H1 (cell line): ENCODE measurements around the gene FCER2. TPM values are rescaled to one million over a fixed set of nuclear protein-coding genes. Genes with fewer than 3 reads are reported as not detected.

Experiments used
- CTCF ChIA-PET: fragments of 300-600 bp; sonication (Branson Sonifier 250); formaldehyde crosslinking; loops from one replicate; lab custom pipeline; 2021; ENCODE audit not compliant: partially characterized antibody; lab: Charles Lee
- POLR2A ChIA-PET: fragments of 300-600 bp; sonication (Branson Sonifier 250); formaldehyde crosslinking; loops from one replicate; lab custom pipeline; 2021; ENCODE audit warnings: inconsistent platforms; ENCODE audit not compliant: partially characterized antibody; lab: Charles Lee
- DNase-seq, 2 experiments: peaks; one replicate each; pipeline versions ENCODE4 v3.0.0 to v3.0.0-alpha.2; 2010 to 2022; ENCODE audit warnings: low spot score in 2 of 2, low read depth in 1 of 2, mixed read lengths in 1 of 2
- FAIRE-seq: peaks from 2 replicates; lab custom pipeline; 2011; peaks lifted over from hg19 to GRCh38; lab: Jason Lieb, UNC
- H2AFZ ChIP-seq: 2 replicates; pipeline ENCODE4 v1.8.1; 2012; ENCODE audit warnings: low read length, inconsistent platforms
- H2AK5ac ChIP-seq: 2 replicates; pipeline ENCODE4 v1.6.1; 2013; ENCODE audit warnings: low read depth, low read length
- H2BK120ac ChIP-seq: replicated peaks from 2 replicates; pipeline ENCODE3; 2013; ENCODE audit warnings: low read depth, low read length, inconsistent platforms
- H2BK12ac ChIP-seq: 2 replicates; pipeline ENCODE4 v1.6.1; 2013; ENCODE audit warnings: low read depth, low read length
- H2BK15ac ChIP-seq: 2 replicates; pipeline ENCODE4 v1.6.1; 2013; ENCODE audit warnings: low read length
- H2BK20ac ChIP-seq: 2 replicates; pipeline ENCODE4 v1.6.1; 2013; ENCODE audit warnings: low read length
- H2BK5ac ChIP-seq: 2 replicates; pipeline ENCODE4 v1.6.1; 2013; ENCODE audit warnings: low read depth, low read length
- H3K14ac ChIP-seq: 2 replicates; pipeline ENCODE4 v1.6.1; 2013; ENCODE audit warnings: inconsistent platforms; ENCODE audit not compliant: insufficient read length
- H3K18ac ChIP-seq: 2 replicates; pipeline ENCODE4 v1.6.1; 2013; ENCODE audit warnings: low read length; ENCODE audit errors: extremely low read depth
- H3K23ac ChIP-seq: 2 replicates; pipeline ENCODE4 v1.6.1; 2013; ENCODE audit warnings: inconsistent platforms; ENCODE audit not compliant: insufficient read length
- H3K23me2 ChIP-seq: 2 replicates; pipeline ENCODE4 v1.6.1; 2013; ENCODE audit warnings: low read depth, low read length
- H3K27ac ChIP-seq: 2 replicates; pipeline ENCODE4 v1.6.1; 2011; ENCODE audit warnings: low read depth, low read length, inconsistent platforms
- H3K27me3 ChIP-seq, 4 experiments: replicated peaks in 1 of 4; 1 replicate in 1 of 4; 2 replicates in 3 of 4; pipeline versions ENCODE4 v1.6.1 to v1.8.1; 2011 to 2013; ENCODE audit warnings: low read length in 3 of 4, mild to moderate bottlenecking in 3 of 4, inconsistent platforms in 2 of 4, mixed read lengths in 2 of 4, moderate library complexity in 1 of 4; ENCODE audit not compliant: control insufficient read depth in 3 of 4, insufficient read depth in 3 of 4; ENCODE audit errors: extremely low read depth in 1 of 4
- H3K36me3 ChIP-seq, 4 experiments: 2 replicates each; pipeline versions ENCODE4 v1.6.1 to v1.8.1; 2011 to 2013; ENCODE audit warnings: mild to moderate bottlenecking in 4 of 4, low read length in 3 of 4, moderate library complexity in 2 of 4, control low read depth in 1 of 4, inconsistent platforms in 1 of 4; ENCODE audit not compliant: insufficient read depth in 4 of 4, control insufficient read depth in 2 of 4
- H3K4ac ChIP-seq: replicated peaks from 2 replicates; pipeline ENCODE3; 2013; ENCODE audit warnings: low read length, low read depth, mixed read lengths, inconsistent platforms; ENCODE audit not compliant: insufficient read length
- H3K4me1 ChIP-seq, 4 experiments: replicated peaks in 1 of 4; 1 replicate in 1 of 4; 2 replicates in 3 of 4; pipeline versions ENCODE4 v1.6.1 to v1.8.1; 2011 to 2013; ENCODE audit warnings: low read length in 3 of 4, inconsistent platforms in 2 of 4, mixed read lengths in 1 of 4; ENCODE audit not compliant: insufficient read depth in 4 of 4, control insufficient read depth in 3 of 4
- H3K4me2 ChIP-seq, 2 experiments: 2 replicates each; pipeline versions ENCODE4 v1.6.1 to v1.8.1; 2011 to 2013; ENCODE audit warnings: low read depth in 2 of 2, low read length in 2 of 2, control low read depth in 1 of 2, inconsistent platforms in 1 of 2, mild to moderate bottlenecking in 1 of 2; ENCODE audit not compliant: insufficient read depth in 1 of 2
- H3K4me3 ChIP-seq, 4 experiments: fragments of 200-600, 300-600 bp in 1 of 4; sonication (generic), shearing (Covaris generic), sonication (Bioruptor Twin) in 1 of 4; 2 replicates each; pipeline versions ENCODE4 v1.5.1 to v1.8.1; 2011 to 2016; ENCODE audit warnings: low read length in 4 of 4, low read depth in 3 of 4, control low read depth in 2 of 4, inconsistent platforms in 2 of 4, mild to moderate bottlenecking in 2 of 4, mixed read lengths in 1 of 4, moderate library complexity in 1 of 4; ENCODE audit not compliant: insufficient read depth in 2 of 4; ENCODE audit errors: extremely low read depth in 1 of 4
- H3K56ac ChIP-seq: replicated peaks from 2 replicates; pipeline ENCODE3; 2013; ENCODE audit warnings: low read depth, mild to moderate bottlenecking, mixed read lengths, low read length, inconsistent platforms; ENCODE audit not compliant: insufficient read length
- H3K79me1 ChIP-seq: 2 replicates; pipeline ENCODE4 v1.6.1; 2013; ENCODE audit warnings: low read depth, low read length, control low read depth
- H3K79me2 ChIP-seq, 2 experiments: 2 replicates each; pipeline versions ENCODE4 v1.6.1 to v1.8.1; 2012 to 2013; ENCODE audit warnings: low read length in 2 of 2, mild to moderate bottlenecking in 2 of 2, inconsistent platforms in 1 of 2; ENCODE audit not compliant: insufficient read depth in 2 of 2, control insufficient read depth in 1 of 2
- H3K9ac ChIP-seq, 4 experiments: replicated peaks in 1 of 4; 1 replicate in 1 of 4; 2 replicates in 3 of 4; pipeline versions ENCODE4 v1.6.1 to v1.8.1; 2011 to 2013; ENCODE audit warnings: low read depth in 3 of 4, low read length in 3 of 4, control low read depth in 2 of 4, mild to moderate bottlenecking in 2 of 4, moderate library complexity in 2 of 4, inconsistent platforms in 1 of 4; ENCODE audit errors: extremely low read depth in 1 of 4
- H3K9me3 ChIP-seq, 2 experiments: 2 replicates each; pipeline versions ENCODE4 v1.6.1 to v1.8.1; 2012 to 2013; ENCODE audit warnings: mild to moderate bottlenecking in 2 of 2, moderate library complexity in 2 of 2, control low read depth in 1 of 2, inconsistent platforms in 1 of 2, low read depth in 1 of 2, low read length in 1 of 2, mixed read lengths in 1 of 2; ENCODE audit not compliant: insufficient read depth in 2 of 2
- H4K20me1 ChIP-seq, 2 experiments: replicated peaks in 1 of 2; 2 replicates each; pipeline versions ENCODE3 to v1.8.1; 2011 to 2013; ENCODE audit warnings: inconsistent platforms in 2 of 2, low read length in 2 of 2, mild to moderate bottlenecking in 1 of 2; ENCODE audit not compliant: insufficient read depth in 2 of 2, control insufficient read depth in 1 of 2
- H4K5ac ChIP-seq: 2 replicates; pipeline ENCODE4 v1.6.1; 2013; ENCODE audit warnings: low read length, low read depth, mixed read lengths, inconsistent platforms; ENCODE audit not compliant: insufficient read length
- H4K8ac ChIP-seq: 2 replicates; pipeline ENCODE4 v1.8.0; 2013; ENCODE audit warnings: mild to moderate bottlenecking, moderate library complexity, low read length, inconsistent platforms; ENCODE audit not compliant: insufficient read depth; ENCODE audit errors: extremely low read depth
- H4K91ac ChIP-seq: replicated peaks from 2 replicates; pipeline ENCODE3; 2013; ENCODE audit warnings: low read length, mixed read lengths, inconsistent platforms; ENCODE audit not compliant: insufficient read length
- EZH2 ChIP-seq: fragments of 200-600 bp; sonication (generic); IDR thresholded peaks from 2 replicates; pipeline ENCODE4 v1.7.1; 2012; ENCODE audit warnings: low read depth, mild to moderate bottlenecking, moderate library complexity, low read length, inconsistent platforms; ENCODE audit not compliant: severe bottlenecking
- FOSL1 ChIP-seq: IDR thresholded peaks from 2 replicates; pipeline ENCODE4 v1.6.1; 2011; ENCODE audit warnings: mild to moderate bottlenecking, low read depth, low read length, moderate library complexity; ENCODE audit not compliant: insufficient read depth
- JUN ChIP-seq: IDR thresholded peaks from 2 replicates; pipeline ENCODE4 v1.6.1; 2011; ENCODE audit warnings: low read depth, mild to moderate bottlenecking, improper control_type of control experiment, low read length
- SP2 ChIP-seq: IDR thresholded peaks from 2 replicates; pipeline ENCODE4 v1.6.1; 2012; ENCODE audit warnings: mild to moderate bottlenecking, low read length, inconsistent platforms
- SRF ChIP-seq: IDR thresholded peaks from 2 replicates; pipeline ENCODE4 v1.6.1; 2011; ENCODE audit warnings: mild to moderate bottlenecking, low read depth, low read length, moderate library complexity
- TAF7 ChIP-seq: optimal IDR thresholded peaks from 2 replicates; pipeline ENCODE3; 2011; ENCODE audit warnings: low read depth, mild to moderate bottlenecking, inconsistent platforms, low read length, moderate library complexity, borderline replicate concordance
- WGBS, 2 experiments: shearing (Covaris generic) in 1 of 2; methylation state at CpG; one replicate each; pipeline versions ENCODE4 v1.1.6 to v1.1.7; 2013 to 2015; ENCODE audit warnings: low lambda C conversion rate in 2 of 2, mixed read lengths in 2 of 2, inconsistent platforms in 1 of 2, low coverage in 1 of 2, missing lambda C conversion rate in 1 of 2; ENCODE audit not compliant: insufficient replicate concordance in 2 of 2, insufficient coverage in 1 of 2, insufficient read length in 1 of 2; ENCODE audit errors: extremely low coverage in 1 of 2, missing lambda C conversion rate in 1 of 2; 5-methylcytosine and 5-hydroxymethylcytosine counted together
- polyA plus RNA-seq, 7 experiments: library from polyadenylated mRNA; depleted of rRNA in 3 of 7; stranded (reverse) in 5 of 7; unstranded in 2 of 7; fragments of >200 nt in 5 of 7; fragments of 200-250 nt in 2 of 7; gene quantifications; 1 replicate in 5 of 7; 2 replicates in 1 of 7; 4 replicates in 1 of 7; pipeline versions ENCODE4 v1.2.1 to v1.2.3, GENCODE V29; 2011 to 2013; ENCODE audit warnings: missing spikeins in 2 of 7, mixed read lengths in 2 of 7
- total RNA-seq: library from RNA; stranded (reverse); fragmentation: NEBNext Ultra II Directional; extraction: Animal tissue kit (Norgen Biotek cat#: 25700); gene quantifications from 2 replicates; pipeline ENCODE4 v1.2.1, GENCODE V29; 2021
- TF ChIP-seq, protein P1 (sequence below): IDR thresholded peaks from 2 replicates; pipeline ENCODE4 v1.6.1; 2012; ENCODE audit warnings: low read length, inconsistent platforms

The FCER2 gene
- total and polyA plus RNA-seq, 2 of the 8 experiments (the other 6 are each of a cell fraction or from before 2014, with no cell fraction given) = 0.67 TPM; not detected in 1

DNA sequence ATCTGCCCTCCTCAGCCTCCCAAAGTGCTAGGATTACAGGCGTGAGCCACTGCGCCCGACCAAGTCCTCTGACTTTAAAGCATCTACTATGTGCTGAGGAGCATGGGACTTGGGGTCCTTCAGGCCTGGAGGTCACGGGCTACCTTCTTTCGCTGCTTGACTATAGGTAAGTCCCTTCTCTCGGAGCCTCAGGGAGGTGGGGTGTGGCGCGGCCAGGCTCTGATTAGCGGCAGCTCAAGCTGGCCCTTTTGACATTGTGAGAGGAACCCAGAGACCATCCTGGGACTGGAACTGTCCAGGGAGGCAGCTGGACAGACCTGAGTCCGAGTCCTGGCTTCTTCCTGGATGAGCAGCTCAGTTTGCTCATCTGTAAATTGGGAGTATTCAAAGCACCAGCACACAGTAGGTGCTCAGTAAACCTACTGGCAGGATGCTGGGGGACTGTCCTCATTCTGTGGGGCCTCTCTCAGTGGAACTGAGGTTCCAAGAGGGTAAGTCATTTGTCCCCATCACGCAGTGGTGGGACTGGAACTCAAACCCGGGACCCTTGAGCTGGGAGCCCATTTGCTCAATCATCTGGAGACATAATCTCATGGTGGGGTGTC is 780 bp downstream of the FCER2 start:
- Histone ChIP-seq H3K14ac (no peak overlapping the region), H3K36me3 (no peaks in the 10 kb centered on the region), H2BK12ac (no peak overlapping the region), H2BK120ac (no peak overlapping the region), H3K23ac (no peak overlapping the region), H3K56ac (no peak overlapping the region), H4K8ac (no peak overlapping the region), H3K79me2 (no peaks in the 10 kb centered on the region), H4K20me1 (peaks cover 0 to 2% of the 10 kb centered on the region in 2 experiments), H2BK5ac (no peak overlapping the region), H3K4me3 (no peak overlapping the region), H3K4me1 (peaks cover 0 to 16% (median 8%) of the 10 kb centered on the region in 4 experiments; a peak in 5 of 7 replicates), H3K23me2 (no peaks in the 10 kb centered on the region), H3K4ac (no peak overlapping the region), H3K18ac (no peak overlapping the region; the same call in 1 of the 2 replicates), H3K79me1 (no peaks in the 10 kb centered on the region), H3K4me2 (no peak overlapping the region), H2AFZ (no peak overlapping the region), H2BK20ac (no peak overlapping the region), H3K9ac (no peak overlapping the region), H3K27ac (no peak overlapping the region), H4K5ac (no peak overlapping the region), H3K27me3 (no peaks in the 10 kb centered on the region; a peak in 1 of 7 replicates), H2BK15ac (no peak overlapping the region), H2AK5ac (no peak overlapping the region), H3K9me3 (no peaks in the 10 kb centered on the region; a peak in 1 of 4 replicates), H4K91ac (no peak overlapping the region)
- ChIA-PET POLR2A (no interaction called here), CTCF (interaction anchor here (1.0 kb wide), 1 partner anchor 20 kb away, joined by 3 read pairs; the partner anchor contains the start of gene TRAPPC5)
- no peak for TF ChIP-seq JUN
- TF ChIP-seq SP2 = no peak
- no peak for TF ChIP-seq FOSL1
- TF ChIP-seq TAF7 = no peak
- no peak for TF ChIP-seq EZH2
- TF ChIP-seq, protein P1, sequence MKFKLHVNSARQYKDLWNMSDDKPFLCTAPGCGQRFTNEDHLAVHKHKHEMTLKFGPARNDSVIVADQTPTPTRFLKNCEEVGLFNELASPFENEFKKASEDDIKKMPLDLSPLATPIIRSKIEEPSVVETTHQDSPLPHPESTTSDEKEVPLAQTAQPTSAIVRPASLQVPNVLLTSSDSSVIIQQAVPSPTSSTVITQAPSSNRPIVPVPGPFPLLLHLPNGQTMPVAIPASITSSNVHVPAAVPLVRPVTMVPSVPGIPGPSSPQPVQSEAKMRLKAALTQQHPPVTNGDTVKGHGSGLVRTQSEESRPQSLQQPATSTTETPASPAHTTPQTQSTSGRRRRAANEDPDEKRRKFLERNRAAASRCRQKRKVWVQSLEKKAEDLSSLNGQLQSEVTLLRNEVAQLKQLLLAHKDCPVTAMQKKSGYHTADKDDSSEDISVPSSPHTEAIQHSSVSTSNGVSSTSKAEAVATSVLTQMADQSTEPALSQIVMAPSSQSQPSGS = no peak
- TF ChIP-seq SRF = no peak
- 92% methylated on average over 12 of the region's 12 CpGs; no CpG with 5 or more reads in 1 of the 2 experiments for WGBS, 2 experiments
- FAIRE-seq = no peak
- DNase-seq = no peak
